Testis (tissue), 3 donors: ENCODE data around the gene FBXL15. TPM values are rescaled to one million over a fixed set of nuclear protein-coding genes. Genes with fewer than 3 reads are reported as not detected.

Experiments used
- DNase-seq: peaks from one replicate; pipeline ENCODE4 v3.0.0-alpha.2; 2019
- H3K27ac ChIP-seq, 2 donors: fragments of 200-600 bp; sonication (generic); one replicate each; pipeline ENCODE4 v1.5.1; 2019
- H3K27me3 ChIP-seq: fragments of 200-600 bp; sonication (generic); one replicate; pipeline ENCODE4 v1.5.1; 2019
- H3K36me3 ChIP-seq: fragments of 200-600 bp; sonication (generic); one replicate; pipeline ENCODE4 v1.5.1; 2017; ENCODE audit warnings: low read depth; ENCODE audit errors: missing control alignments
- H3K4me1 ChIP-seq: fragments of 200-600 bp; sonication (generic); one replicate; pipeline ENCODE4 v1.5.1; 2019
- H3K4me3 ChIP-seq, 2 donors: fragments of 200-600 bp; sonication (generic); one replicate each; pipeline ENCODE4 v1.5.1; 2017 to 2019
- H3K9me3 ChIP-seq: fragments of 200-600 bp; sonication (generic); one replicate; pipeline ENCODE4 v1.5.1; 2017
- POLR2A ChIP-seq: fragments of 450-650 bp; IDR thresholded peaks from one replicate; pipeline ENCODE4 v1.6.1; 2017; ENCODE audit warnings: antibody characterized with exemption, mild to moderate bottlenecking, moderate library complexity
- WGBS, 2 donors: methylation state at CpG; one replicate each; pipeline ENCODE4 v1.1.5; 2018; 5-methylcytosine and 5-hydroxymethylcytosine counted together
- intact Hi-C: fragments of 100-400 bp; cut with DNase I; formaldehyde crosslinking; loops from one replicate; pipeline ENCODE4 v1.15.1; 2023; ENCODE audit warnings: low total_unique reads
- polyA plus RNA-seq: library from polyadenylated mRNA; stranded (reverse); fragments of 350-450 nt; fragmentation: Illumina TruSeq; extraction: RNeasy Lipid Tissue Mini Kit (QIAGEN cat#74804); gene quantifications from one replicate; pipeline ENCODE4 v1.2.3, GENCODE V29; 2014; ENCODE audit warnings: low read depth, low replicate concordance; ENCODE audit not compliant: insufficient read depth
- total RNA-seq, 2 donors: library from RNA; depleted of rRNA; stranded (reverse); fragments of >200 nt; gene quantifications; one replicate each; pipeline ENCODE4 v1.2.3, GENCODE V29; 2016
- TF ChIP-seq, protein P1 (sequence below), 3 experiments: fragments of 450-650 bp in 2 of 3; fragments of 200-600 bp in 1 of 3; sonication (generic) in 1 of 3; IDR thresholded peaks; one replicate each; pipeline ENCODE4 v1.5.1; 2016 to 2019; ENCODE audit warnings: antibody characterized with exemption in 3 of 3, mild to moderate bottlenecking in 2 of 3, moderate library complexity in 1 of 3

Gene FBXL15
- total and polyA plus RNA-seq, 3 donors from 2014 or later, result 9.2 to 32.2 (median 28.9) TPM

GRCh38 chr10:102408728-102409603 lies 11.7 kb upstream of the FBXL15 start:
- no peak for TF ChIP-seq POLR2A
- TF ChIP-seq, protein P1, sequence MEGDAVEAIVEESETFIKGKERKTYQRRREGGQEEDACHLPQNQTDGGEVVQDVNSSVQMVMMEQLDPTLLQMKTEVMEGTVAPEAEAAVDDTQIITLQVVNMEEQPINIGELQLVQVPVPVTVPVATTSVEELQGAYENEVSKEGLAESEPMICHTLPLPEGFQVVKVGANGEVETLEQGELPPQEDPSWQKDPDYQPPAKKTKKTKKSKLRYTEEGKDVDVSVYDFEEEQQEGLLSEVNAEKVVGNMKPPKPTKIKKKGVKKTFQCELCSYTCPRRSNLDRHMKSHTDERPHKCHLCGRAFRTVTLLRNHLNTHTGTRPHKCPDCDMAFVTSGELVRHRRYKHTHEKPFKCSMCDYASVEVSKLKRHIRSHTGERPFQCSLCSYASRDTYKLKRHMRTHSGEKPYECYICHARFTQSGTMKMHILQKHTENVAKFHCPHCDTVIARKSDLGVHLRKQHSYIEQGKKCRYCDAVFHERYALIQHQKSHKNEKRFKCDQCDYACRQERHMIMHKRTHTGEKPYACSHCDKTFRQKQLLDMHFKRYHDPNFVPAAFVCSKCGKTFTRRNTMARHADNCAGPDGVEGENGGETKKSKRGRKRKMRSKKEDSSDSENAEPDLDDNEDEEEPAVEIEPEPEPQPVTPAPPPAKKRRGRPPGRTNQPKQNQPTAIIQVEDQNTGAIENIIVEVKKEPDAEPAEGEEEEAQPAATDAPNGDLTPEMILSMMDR (IDR thresholded peaks at IDR 0.05), result no peak
- peaks cover 10% of the 10 kb centered on the region for H3K4me1 ChIP-seq
- H3K36me3 ChIP-seq, result no peaks in the 10 kb centered on the region
- intact Hi-C loops, result no loop called here
- H3K4me3 ChIP-seq, result peak overlapping the region; percentile 39 to 47
- no peaks in the 10 kb centered on the region for H3K9me3 ChIP-seq
- peak; percentile 69 for DNase-seq
- H3K27me3 ChIP-seq, result no peaks in the 10 kb centered on the region
- WGBS, 2 donors, result 0 to 1% methylated on average over 18 to 81 of the region's 103 CpGs
- H3K27ac ChIP-seq, result peak overlapping the region; percentile 29 to 39

- no peak for DNase-seq
- H3K27ac ChIP-seq, result peak overlapping the region; percentile 47 to 56
- no peaks in the 10 kb centered on the region for H3K27me3 ChIP-seq
- H3K9me3 ChIP-seq, result no peaks in the 10 kb centered on the region
- intact Hi-C loops, result no loop called here
- H3K4me3 ChIP-seq, result peak overlapping the region; percentile 39 to 56
- TF ChIP-seq, protein P1 (IDR thresholded peaks at IDR 0.05), result no peak
- TF ChIP-seq POLR2A, result no peak
- H3K4me1 ChIP-seq, result peaks cover 10% of the 10 kb centered on the region
- WGBS, 2 donors, result 19 to 29% methylated on average over 9 to 23 of the region's 24 CpGs
- H3K36me3 ChIP-seq, result no peaks in the 10 kb centered on the region
Observed at GRCh38 chr10:102409604-102410428, 10.8 kb upstream of the FBXL15 start.

- H3K27ac ChIP-seq, result peak overlapping the region; percentile 47 to 56
- WGBS, 2 donors, result 0 to 3% methylated on average over 10 to 48 of the region's 48 CpGs
- peaks cover 10% of the 10 kb centered on the region for H3K4me1 ChIP-seq
- no peaks in the 10 kb centered on the region for H3K27me3 ChIP-seq
- TF ChIP-seq POLR2A, result no peak
- TF ChIP-seq, protein P1 (IDR thresholded peaks at IDR 0.05), result no peak
- H3K36me3 ChIP-seq, result no peaks in the 10 kb centered on the region
- intact Hi-C loops, result no loop called here
- no peaks in the 10 kb centered on the region for H3K9me3 ChIP-seq
- DNase-seq, result peak; percentile 56
- peak overlapping the region; percentile 19 to 56 for H3K4me3 ChIP-seq
Observed at GRCh38 chr10:102410429-102411073, 10.1 kb upstream of the FBXL15 start.

GRCh38 chr10:102411341-102412255 lies 9.0 kb upstream of the FBXL15 start:
- WGBS, 2 donors, result 59 to 75% methylated on average over 5 to 14 of the region's 14 CpGs
- no peak overlapping the region for H3K27ac ChIP-seq
- no peaks in the 10 kb centered on the region for H3K27me3 ChIP-seq
- peaks cover 10% of the 10 kb centered on the region for H3K4me1 ChIP-seq
- H3K4me3 ChIP-seq, result no peak overlapping the region
- no peak for TF ChIP-seq POLR2A
- TF ChIP-seq, protein P1 (IDR thresholded peaks at IDR 0.05), result no peak
- no peaks in the 10 kb centered on the region for H3K36me3 ChIP-seq
- DNase-seq, result no peak
- no peaks in the 10 kb centered on the region for H3K9me3 ChIP-seq
- intact Hi-C loops, result no loop called here
